ENCODE results near the gene SMARCA1. TPM values are rescaled to one million over a fixed set of nuclear protein-coding genes. Genes with fewer than 3 reads are reported as not detected.

SMARCA1 gene
- total and polyA plus RNA-seq, 2 donors (not counting 1 experiment from before 2014, with no cell fraction given) = 53.3 to 74.5 TPM

- Histone ChIP-seq H3K9me3 (ENCODE audit: control insufficient read depth, insufficient read depth, low read depth, low read length) (no peaks in the 10 kb centered on the region), H2AFZ (ENCODE audit: low read length) (no peak overlapping the region), H3K79me2 (ENCODE audit: control insufficient read depth, insufficient read depth, low read length) (no peaks in the 10 kb centered on the region), H3K27ac (ENCODE audit: insufficient read depth, low read length) (no peak overlapping the region), H3K9ac (ENCODE audit: insufficient read depth, low read length) (no peak overlapping the region), H3K4me1 (ENCODE audit: control insufficient read depth, extremely low read depth, insufficient read depth, low read length) (peaks cover 4% of the 10 kb centered on the region), H4K20me1 (ENCODE audit: control insufficient read depth, extremely low read depth, insufficient read depth, low read length) (no peaks in the 10 kb centered on the region), H3K27me3 (ENCODE audit: control insufficient read depth, insufficient read depth, low read length) (no peaks in the 10 kb centered on the region), H3K4me3 (replicated peaks in 1 of 4; ENCODE audit: control extremely low read depth in 1 of 4, insufficient read depth in 1 of 4, low read depth in 3 of 4, low read length in 4 of 4) (no peak overlapping the region), H3K4me2 (ENCODE audit: extremely low read depth, insufficient read depth, low read length) (no peak overlapping the region), H3K36me3 (ENCODE audit: control insufficient read depth, insufficient read depth, low read length) (no peaks in the 10 kb centered on the region)
- no peak for DNase-seq (ENCODE audit: low read depth in 2 of 2)
- TF ChIP-seq CTCF (conservative IDR thresholded peaks at IDR 0.05 in 1 of 2, IDR thresholded peaks at IDR 0.05 in 1 of 2; ENCODE audit: low read depth in 1 of 2, low read length in 2 of 2) (no peak), EZH2 (IDR thresholded peaks at IDR 0.05; ENCODE audit: low read length, missing control alignments) (no peak)
Measured at GRCh38 chrX:129497146-129497843, 26.0 kb downstream of the SMARCA1 start.

DNA sequence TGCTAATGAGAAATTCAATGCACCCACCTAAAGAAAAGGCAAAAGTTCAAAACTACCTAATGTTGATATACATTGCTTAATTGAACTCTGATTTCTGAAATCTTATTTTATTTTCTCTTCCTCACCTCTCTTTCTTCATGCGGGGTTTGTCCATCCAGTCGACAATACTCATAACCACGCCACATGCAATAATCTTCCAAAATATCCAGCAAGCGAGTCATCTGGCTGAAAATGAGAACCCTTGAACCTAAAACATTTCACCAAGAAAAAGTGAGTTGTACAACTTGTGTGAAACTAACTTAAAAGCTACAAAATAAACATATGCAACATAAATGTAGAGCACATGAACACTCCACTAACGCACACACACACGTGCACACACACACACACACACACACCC is 26.7 kb downstream of the SMARCA1 start:
- H3K9ac ChIP-seq (ENCODE audit: insufficient read depth, low read length) = no peak overlapping the region
- H3K4me3 ChIP-seq (replicated peaks in 1 of 4; ENCODE audit: control extremely low read depth in 1 of 4, insufficient read depth in 1 of 4, low read depth in 3 of 4, low read length in 4 of 4) = no peak overlapping the region
- TF ChIP-seq EZH2 (IDR thresholded peaks at IDR 0.05; ENCODE audit: low read length, missing control alignments) (no peak), CTCF (conservative IDR thresholded peaks at IDR 0.05 in 1 of 2, IDR thresholded peaks at IDR 0.05 in 1 of 2; ENCODE audit: low read depth in 1 of 2, low read length in 2 of 2) (no peak)
- H3K79me2 ChIP-seq (ENCODE audit: control insufficient read depth, insufficient read depth, low read length) = no peaks in the 10 kb centered on the region
- no peak overlapping the region for H3K27ac ChIP-seq (ENCODE audit: insufficient read depth, low read length)
- H3K36me3 ChIP-seq (ENCODE audit: control insufficient read depth, insufficient read depth, low read length) = no peaks in the 10 kb centered on the region
- peak; percentile 45 to 48 for DNase-seq (ENCODE audit: low read depth in 2 of 2)
- H3K27me3 ChIP-seq (ENCODE audit: control insufficient read depth, insufficient read depth, low read length) = no peaks in the 10 kb centered on the region
- no peak overlapping the region for H2AFZ ChIP-seq (ENCODE audit: low read length)
- no peaks in the 10 kb centered on the region for H3K9me3 ChIP-seq (ENCODE audit: control insufficient read depth, insufficient read depth, low read depth, low read length)
- H3K4me1 ChIP-seq (ENCODE audit: control insufficient read depth, extremely low read depth, insufficient read depth, low read length) = peaks cover 4% of the 10 kb centered on the region
- H3K4me2 ChIP-seq (ENCODE audit: extremely low read depth, insufficient read depth, low read length) = no peak overlapping the region
- H4K20me1 ChIP-seq (ENCODE audit: control insufficient read depth, extremely low read depth, insufficient read depth, low read length) = no peaks in the 10 kb centered on the region

- Histone ChIP-seq H3K4me1 (ENCODE audit: control insufficient read depth, extremely low read depth, insufficient read depth, low read length) (peaks cover 4% of the 10 kb centered on the region), H3K4me2 (ENCODE audit: extremely low read depth, insufficient read depth, low read length) (no peak overlapping the region), H3K36me3 (ENCODE audit: control insufficient read depth, insufficient read depth, low read length) (no peaks in the 10 kb centered on the region), H3K27me3 (ENCODE audit: control insufficient read depth, insufficient read depth, low read length) (no peaks in the 10 kb centered on the region), H2AFZ (ENCODE audit: low read length) (no peak overlapping the region), H3K4me3 (replicated peaks in 1 of 4; ENCODE audit: control extremely low read depth in 1 of 4, insufficient read depth in 1 of 4, low read depth in 3 of 4, low read length in 4 of 4) (no peak overlapping the region), H4K20me1 (ENCODE audit: control insufficient read depth, extremely low read depth, insufficient read depth, low read length) (no peaks in the 10 kb centered on the region), H3K9me3 (ENCODE audit: control insufficient read depth, insufficient read depth, low read depth, low read length) (no peaks in the 10 kb centered on the region), H3K9ac (ENCODE audit: insufficient read depth, low read length) (no peak overlapping the region), H3K79me2 (ENCODE audit: control insufficient read depth, insufficient read depth, low read length) (no peaks in the 10 kb centered on the region), H3K27ac (ENCODE audit: insufficient read depth, low read length) (no peak overlapping the region)
- DNase-seq (ENCODE audit: low read depth in 2 of 2) = peak; percentile 26 to 60
- TF ChIP-seq EZH2 (IDR thresholded peaks at IDR 0.05; ENCODE audit: low read length, missing control alignments) (no peak), CTCF (conservative IDR thresholded peaks at IDR 0.05 in 1 of 2, IDR thresholded peaks at IDR 0.05 in 1 of 2; ENCODE audit: low read depth in 1 of 2, low read length in 2 of 2) (no peak)
Measured at GRCh38 chrX:129495900-129496299, 27.4 kb downstream of the SMARCA1 start.

Measured in fibroblast of lung (primary cell).